HepG2 (cell line): ENCODE data around the gene STARD10. TPM values are rescaled to one million over a fixed set of nuclear protein-coding genes. Genes with fewer than 3 reads are reported as not detected.
A peak's percentile ranks its signal among the peaks of the same experiment; 100 is the strongest.

Experiments
- ATAC-seq: fragments of 200-7000 bp; cut with Tn5 transposase; 3 replicates; pipeline ENCODE4 v1.9.1; 2020; ENCODE audit warnings: mild to moderate bottlenecking, moderate library complexity
- BruUV-seq: library from RNA; stranded (reverse); fragments of 400-500 nt; replicated peaks from 2 replicates; lab custom pipeline; 2021; lab: Mats Ljungman, UMichigan
- CTCF ChIA-PET: fragments of 300-600 bp; formaldehyde crosslinking; extraction: SDS; loops from one replicate; lab custom pipeline; 2021; ENCODE audit warnings: low total read pairs, inconsistent platforms, low intra/inter-chr PET ratio; lab: Yijun Ruan, JAX
- POLR2A ChIA-PET: fragments of 350-600 bp; sonication (Branson Sonifier 250); formaldehyde crosslinking; loops from one replicate; lab custom pipeline; 2020; ENCODE audit warnings: antibody characterized with exemption, inconsistent platforms; lab: Yijun Ruan, JAX
- DNase-seq: peaks from one replicate; pipeline ENCODE4 v3.0.0-alpha.2; 2015; ENCODE audit warnings: low spot score
- FAIRE-seq: peaks from 3 replicates; lab custom pipeline; 2011; peaks lifted over from hg19 to GRCh38; lab: Jason Lieb, UNC
- H2AFZ ChIP-seq: one replicate; pipeline ENCODE4 v1.6.1; 2011; ENCODE audit warnings: low read length, inconsistent platforms
- H3K27ac ChIP-seq: fragments of 300-600 bp; 3 replicates; pipeline ENCODE4 v1.8.0; 2011; ENCODE audit warnings: mixed run types, mild to moderate bottlenecking, mixed read lengths, low read length, inconsistent platforms; ENCODE audit not compliant: insufficient read depth; ENCODE audit errors: extremely low read length
- H3K27me3 ChIP-seq, 2 experiments: fragments of 200-600 bp in 1 of 2; 2 replicates in 1 of 2; 3 replicates in 1 of 2; pipeline versions ENCODE4 v1.6.0 to v1.8.0; 2011; ENCODE audit warnings: low read length in 2 of 2, mild to moderate bottlenecking in 2 of 2, moderate library complexity in 2 of 2, inconsistent platforms in 1 of 2; ENCODE audit not compliant: insufficient read depth in 2 of 2, control insufficient read depth in 1 of 2
- H3K36me3 ChIP-seq, 2 experiments: fragments of 200-600 bp in 1 of 2; replicated peaks in 1 of 2; 2 replicates in 1 of 2; 3 replicates in 1 of 2; pipeline versions ENCODE4 v1.5.1 to v1.8.0; 2011; ENCODE audit warnings: low read length in 2 of 2, inconsistent platforms in 1 of 2; ENCODE audit not compliant: insufficient read depth in 2 of 2, control insufficient read depth in 1 of 2
- H3K4me1 ChIP-seq: 2 replicates; pipeline ENCODE4 v1.5.1; 2012; ENCODE audit warnings: low read length, inconsistent platforms; ENCODE audit not compliant: insufficient read depth
- H3K4me2 ChIP-seq: 2 replicates; pipeline ENCODE4 v1.6.0; 2011; ENCODE audit warnings: low read depth, low read length, inconsistent platforms
- H3K4me3 ChIP-seq, 3 experiments: fragments of 200-600 bp in 1 of 3; sonication (generic), shearing (Covaris generic) in 1 of 3; replicated peaks in 1 of 3; 2 replicates each; pipeline ENCODE4 v1.5.1; 2011 to 2016; ENCODE audit warnings: low read length in 3 of 3, inconsistent platforms in 2 of 3, low read depth in 2 of 3, mild to moderate bottlenecking in 2 of 3, control low read depth in 1 of 3, mixed read lengths in 1 of 3; ENCODE audit not compliant: insufficient read depth in 1 of 3
- H3K79me2 ChIP-seq: one replicate; pipeline ENCODE4 v1.6.1; 2011; ENCODE audit warnings: low read length, inconsistent platforms; ENCODE audit not compliant: insufficient read depth
- H3K9ac ChIP-seq: 2 replicates; pipeline ENCODE4 v1.6.0; 2011; ENCODE audit warnings: mild to moderate bottlenecking, low read depth, low read length, inconsistent platforms; ENCODE audit not compliant: insufficient read depth
- H3K9me3 ChIP-seq: 2 replicates; pipeline ENCODE4 v1.5.1; 2012; ENCODE audit warnings: mild to moderate bottlenecking, low read length
- H4K20me1 ChIP-seq: 2 replicates; pipeline ENCODE4 v1.6.0; 2011; ENCODE audit warnings: inconsistent platforms, mild to moderate bottlenecking, low read length, moderate library complexity; ENCODE audit not compliant: insufficient read depth
- EP300 ChIP-seq, 3 experiments: sonication (generic) in 1 of 3; formaldehyde crosslinking in 1 of 3; IDR thresholded peaks; 2 replicates each; pipeline versions ENCODE4 v1.5.1 to v1.6.1; 2011 to 2020; ENCODE audit warnings: low read depth in 2 of 3, low read length in 2 of 3, borderline replicate concordance in 1 of 3, improper control_type of control experiment in 1 of 3, mild to moderate bottlenecking in 1 of 3, missing genetic modification reagents in 1 of 3, moderate library complexity in 1 of 3
- KDM3A ChIP-seq: IDR thresholded peaks from 2 replicates; pipeline ENCODE4 v1.6.1; 2018; ENCODE audit warnings: low read depth, missing compliant biosample characterization
- ZBTB46 ChIP-seq: sonication (generic); formaldehyde crosslinking; IDR thresholded peaks from 2 replicates; pipeline ENCODE4 v1.4.0; 2020; ENCODE audit warnings: mild to moderate bottlenecking, missing genetic modification reagents, borderline replicate concordance
- WGBS: methylation state at CpG from one replicate; pipeline ENCODE4 v1.1.6; 2017; ENCODE audit warnings: low lambda C conversion rate; 5-methylcytosine and 5-hydroxymethylcytosine counted together
- in situ Hi-C: cut with HindIII; loops from 2 replicates; pipeline ENCODE4 v1.10.0; 2017; ENCODE audit warnings: low pct_unique_long_range_greater_than_20kb; ENCODE audit not compliant: extremely low pct_ligation_motif_present
- intact Hi-C: fragments of 100-400 bp; cut with micrococcal nuclease; formaldehyde crosslinking; loops from one replicate; pipeline ENCODE4 v1.10.0; 2022; ENCODE audit not compliant: unreplicated experiment
- polyA plus RNA-seq, 8 experiments: library from polyadenylated mRNA; depleted of rRNA in 3 of 8; stranded (reverse) in 7 of 8; unstranded in 1 of 8; fragments of >200 nt; fragmentation: Illumina TruSeq in 4 of 8; extraction: Trizol in 4 of 8; gene quantifications; 2 replicates each; pipeline versions ENCODE4 v1.2.1 to v1.2.3, GENCODE V29; 2011 to 2016; ENCODE audit warnings: low read depth in 4 of 8, missing spikeins in 1 of 8, mixed read lengths in 1 of 8; ENCODE audit not compliant: insufficient read depth in 1 of 8
- total RNA-seq, 5 experiments: library from RNA; depleted of rRNA; stranded (reverse); fragments of >200 nt; fragmentation: Illumina TruSeq; extraction: Trizol; gene quantifications; 2 replicates each; pipeline ENCODE4 v1.2.3, GENCODE V29; 2016; ENCODE audit warnings: low read depth in 1 of 5

Gene STARD10
- total and polyA plus RNA-seq, 2 of the 13 experiments (the other 11 are each of a cell fraction or from before 2014, with no cell fraction given), result 260 to 341 TPM

GRCh38 chr11:72747289-72747855 lies 46.5 kb downstream of the STARD10 start (continued):
- TF ChIP-seq ZBTB46 (CRISPR knock-in tag), result 0 out of 2 replicates have a peak, but pooled peaks have one; percentile 52
- TF ChIP-seq EP300 (IDR thresholded peaks at IDR 0.05; ENCODE audit: low read depth in 2 of 2, low read length in 2 of 2), result no peak
- TF ChIP-seq EP300 (CRISPR knock-in tag; IDR thresholded peaks at IDR 0.05; ENCODE audit: borderline replicate concordance), result no peak

GRCh38 chr11:72746821-72747220 lies 47.0 kb downstream of the STARD10 start:
- H3K4me2 ChIP-seq, result no peak overlapping the region
- peaks cover 88% of the 10 kb centered on the region for H3K79me2 ChIP-seq
- H3K4me1 ChIP-seq, result peaks cover 92% of the 10 kb centered on the region
- no peak overlapping the region for H3K4me3 ChIP-seq
- H4K20me1 ChIP-seq, result peaks cover 11% of the 10 kb centered on the region; the same call in 1 of the 2 replicates
- ChIA-PET POLR2A (interaction anchor here (0.5 to 1.0 kb wide), 3 partner anchors 30 to 47 kb away, joined by 3 read pairs; partner anchors contain the start of gene STARD10), CTCF (no interaction called here)
- H3K36me3 ChIP-seq, result peaks cover 3 to 15% of the 10 kb centered on the region in 2 experiments; a peak in 2 of 5 replicates
- H3K27ac ChIP-seq, result peak overlapping the region; percentile 8
- WGBS, result 100% methylated on average over 1 of the region's 3 CpGs
- TF ChIP-seq KDM3A (CRISPR knock-in tag), result no peak
- H3K27me3 ChIP-seq, result no peaks in the 10 kb centered on the region; a peak in 1 of 5 replicates
- no peaks in the 10 kb centered on the region for H3K9me3 ChIP-seq
- BruUV-seq, result no TSS peak
- in situ Hi-C loops (no loop called here), intact Hi-C loops (no loop called here)
- no peak overlapping the region for H2AFZ ChIP-seq
- H3K9ac ChIP-seq, result no peak overlapping the region
- FAIRE-seq, result no peak
- DNase-seq, result no peak
- ATAC-seq, result no peak
